IPS-18a (cell line): ENCODE results near the gene MMP25.

Source experiments
- H3K27ac ChIP-seq: one replicate; pipeline ENCODE4 v1.5.1; 2013; ENCODE audit warnings: low read length
- H3K27me3 ChIP-seq: one replicate; pipeline ENCODE4 v1.6.1; 2013; ENCODE audit warnings: mild to moderate bottlenecking, low read length; ENCODE audit not compliant: control insufficient read depth, insufficient read depth
- H3K36me3 ChIP-seq: one replicate; pipeline ENCODE4 v1.6.1; 2013; ENCODE audit warnings: low read depth, low read length; ENCODE audit not compliant: control insufficient read depth
- H3K4me1 ChIP-seq: one replicate; pipeline ENCODE4 v1.6.1; 2013; ENCODE audit warnings: low read depth, low read length; ENCODE audit not compliant: control insufficient read depth
- H3K4me3 ChIP-seq: one replicate; pipeline ENCODE4 v1.5.1; 2013; ENCODE audit warnings: low read length
- H3K9ac ChIP-seq: one replicate; pipeline ENCODE4 v1.6.1; 2013; ENCODE audit warnings: mild to moderate bottlenecking, low read length, moderate library complexity
- H3K9me3 ChIP-seq: one replicate; pipeline ENCODE4 v1.6.1; 2013; ENCODE audit warnings: low read depth, low read length; ENCODE audit not compliant: control insufficient read depth

MMP25 gene

GRCh38 chr16:3045758-3046640 lies at the start of gene MMP25:
Gene MMP25, plus strand, starts transcription at chr16:3046561. Its CDS starts 357 bp downstream, at chr16:3046918.
- no peaks in the 10 kb centered on the region for H3K9me3 ChIP-seq
- peak within 1 kb of the TSS; percentile 42 for H3K9ac ChIP-seq
- peak within 1 kb of the TSS; percentile 70 for H3K4me3 ChIP-seq
- no peaks in the 10 kb centered on the region for H3K36me3 ChIP-seq
- H3K27me3 ChIP-seq, result peaks cover 39% of the 10 kb centered on the region
- no peaks in the 10 kb centered on the region for H3K4me1 ChIP-seq
- H3K27ac ChIP-seq, result no peak within 1 kb of the TSS

DNA sequence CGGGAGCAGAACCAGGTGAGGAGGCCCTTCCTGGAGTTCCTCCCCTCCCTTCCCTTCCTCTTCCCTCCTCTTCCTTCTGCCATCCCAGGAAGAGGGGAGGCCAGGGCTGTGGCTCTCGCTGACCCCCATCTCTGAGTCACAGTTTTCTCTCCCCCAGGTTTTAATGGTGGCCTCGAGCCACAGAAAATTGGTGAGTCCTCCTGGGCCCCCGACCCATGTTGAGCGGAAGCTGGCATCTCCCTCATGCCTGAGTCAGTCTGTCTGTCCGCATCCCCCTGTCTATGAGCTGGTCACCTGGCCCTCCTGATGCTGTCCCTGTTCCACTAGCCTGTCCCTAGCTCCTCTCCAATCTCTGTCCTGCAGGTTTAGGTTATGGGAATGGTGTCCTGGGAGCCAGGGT lies 46.4 kb upstream of the MMP25 start:
- Histone ChIP-seq H3K4me1 (no peaks in the 10 kb centered on the region), H3K27ac (no peak overlapping the region), H3K9me3 (no peaks in the 10 kb centered on the region), H3K9ac (no peak overlapping the region), H3K27me3 (no peaks in the 10 kb centered on the region), H3K4me3 (no peak overlapping the region), H3K36me3 (no peaks in the 10 kb centered on the region)

- H3K9ac ChIP-seq, result no peak overlapping the region
- no peaks in the 10 kb centered on the region for H3K9me3 ChIP-seq
- H3K27me3 ChIP-seq, result no peaks in the 10 kb centered on the region
- no peaks in the 10 kb centered on the region for H3K36me3 ChIP-seq
- peaks cover under 1% of the 10 kb centered on the region for H3K4me1 ChIP-seq
- no peak overlapping the region for H3K4me3 ChIP-seq
- no peak overlapping the region for H3K27ac ChIP-seq
These were observed 45.8 kb upstream of the MMP25 start for GRCh38 chr16:3000540-3000939.

DNA sequence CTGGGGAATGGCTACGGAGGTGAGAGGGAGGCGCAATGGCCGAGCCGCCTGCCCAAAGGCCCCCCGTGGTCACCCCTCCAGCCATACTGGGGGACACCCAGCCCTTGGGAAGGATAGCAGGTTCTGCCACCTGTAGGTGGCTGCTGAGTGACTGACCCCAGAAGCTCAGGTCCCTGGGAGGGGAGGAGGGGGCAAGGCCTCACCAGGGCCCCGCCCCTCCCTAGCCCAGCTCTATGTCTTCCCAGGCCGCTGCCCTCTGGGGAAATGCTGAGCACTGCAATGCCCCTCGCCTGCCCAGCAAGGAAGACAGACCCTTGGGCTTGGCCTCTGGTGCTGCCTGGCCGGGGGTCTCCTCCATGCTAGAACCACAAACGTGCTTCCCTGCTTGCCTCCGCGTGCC lies 45.0 kb upstream of the MMP25 start:
- no peak overlapping the region for H3K9ac ChIP-seq
- H3K36me3 ChIP-seq, result no peaks in the 10 kb centered on the region
- H3K4me1 ChIP-seq, result peaks cover 6% of the 10 kb centered on the region
- H3K9me3 ChIP-seq, result no peaks in the 10 kb centered on the region
- H3K27me3 ChIP-seq, result no peaks in the 10 kb centered on the region
- H3K4me3 ChIP-seq, result no peak overlapping the region
- no peak overlapping the region for H3K27ac ChIP-seq

DNA sequence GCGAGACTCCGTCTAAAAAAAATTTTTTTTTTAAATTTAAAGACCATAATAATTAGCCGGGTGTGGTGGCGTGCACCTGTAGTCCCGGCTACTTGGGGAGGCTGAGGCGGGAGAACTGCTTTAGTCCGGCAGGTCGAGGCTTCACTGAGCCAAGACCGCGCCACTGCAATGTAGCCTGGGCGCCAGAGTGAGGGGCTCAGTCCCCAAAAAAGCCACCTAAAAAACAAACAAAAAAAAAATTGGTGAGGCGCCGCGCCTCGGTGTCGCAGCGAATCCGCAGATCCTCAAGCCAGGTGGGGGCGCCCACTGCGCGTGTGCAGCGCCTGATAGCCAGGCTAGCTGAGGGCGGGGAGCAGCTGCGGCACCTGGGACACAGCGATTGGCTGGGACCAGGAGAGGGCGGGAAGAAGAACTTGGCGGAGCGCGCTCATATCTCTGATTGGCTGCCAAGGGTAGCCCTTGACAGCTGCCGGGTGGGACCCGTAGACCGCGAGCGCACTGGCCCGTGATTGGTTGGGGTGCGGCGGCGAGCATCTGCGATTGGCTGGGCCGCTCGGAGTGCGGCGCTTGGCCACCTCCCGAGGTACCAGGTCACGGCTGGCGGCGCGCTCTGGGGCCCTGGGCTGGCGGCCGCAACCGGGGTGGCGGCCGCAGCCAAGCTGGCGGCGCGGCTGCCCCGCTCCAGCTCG lies 42.6 kb upstream of the MMP25 start:
- no peak overlapping the region for H3K4me3 ChIP-seq
- H3K36me3 ChIP-seq, result no peaks in the 10 kb centered on the region
- no peak overlapping the region for H3K27ac ChIP-seq
- no peak overlapping the region for H3K9ac ChIP-seq
- no peaks in the 10 kb centered on the region for H3K9me3 ChIP-seq
- peaks cover 27% of the 10 kb centered on the region for H3K4me1 ChIP-seq
- H3K27me3 ChIP-seq, result no peaks in the 10 kb centered on the region

GRCh38 chr16:3004319-3004718 lies 42.0 kb upstream of the MMP25 start:
- Histone ChIP-seq H3K27ac (no peak overlapping the region), H3K9ac (no peak overlapping the region), H3K4me1 (peaks cover 33% of the 10 kb centered on the region), H3K9me3 (no peaks in the 10 kb centered on the region), H3K4me3 (no peak overlapping the region), H3K36me3 (no peaks in the 10 kb centered on the region), H3K27me3 (no peaks in the 10 kb centered on the region)

DNA sequence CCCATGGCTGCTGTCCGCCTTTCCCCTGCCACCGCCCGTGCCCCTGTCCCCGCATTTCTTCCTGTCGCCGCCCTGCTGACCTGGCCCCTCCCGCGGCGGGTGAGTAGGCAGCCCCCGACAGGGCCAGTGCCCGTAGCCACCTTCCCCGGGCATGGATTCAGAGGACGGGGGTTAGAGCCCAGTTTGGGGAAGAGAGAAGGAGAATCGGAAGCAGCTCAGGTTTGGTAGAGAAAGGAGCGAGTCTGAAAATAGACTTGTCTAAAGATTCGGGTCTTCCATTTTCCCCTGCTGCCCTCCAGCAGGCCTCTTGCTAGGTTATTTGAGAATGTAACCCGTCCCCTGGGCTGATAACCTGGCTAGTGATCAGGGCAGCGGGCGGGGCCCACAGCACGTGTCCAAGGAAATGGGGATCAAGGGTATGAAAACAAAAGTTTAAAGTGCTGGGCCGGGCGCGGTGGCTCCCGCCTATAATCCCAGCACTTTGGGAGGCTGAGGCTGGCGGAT lies 41.5 kb upstream of the MMP25 start:
- no peaks in the 10 kb centered on the region for H3K27me3 ChIP-seq
- peaks cover 37% of the 10 kb centered on the region for H3K4me1 ChIP-seq
- H3K4me3 ChIP-seq, result peak overlapping the region; percentile 64
- peak overlapping the region; percentile 35 for H3K9ac ChIP-seq
- H3K36me3 ChIP-seq, result no peaks in the 10 kb centered on the region
- H3K9me3 ChIP-seq, result no peaks in the 10 kb centered on the region
- no peak overlapping the region for H3K27ac ChIP-seq

DNA sequence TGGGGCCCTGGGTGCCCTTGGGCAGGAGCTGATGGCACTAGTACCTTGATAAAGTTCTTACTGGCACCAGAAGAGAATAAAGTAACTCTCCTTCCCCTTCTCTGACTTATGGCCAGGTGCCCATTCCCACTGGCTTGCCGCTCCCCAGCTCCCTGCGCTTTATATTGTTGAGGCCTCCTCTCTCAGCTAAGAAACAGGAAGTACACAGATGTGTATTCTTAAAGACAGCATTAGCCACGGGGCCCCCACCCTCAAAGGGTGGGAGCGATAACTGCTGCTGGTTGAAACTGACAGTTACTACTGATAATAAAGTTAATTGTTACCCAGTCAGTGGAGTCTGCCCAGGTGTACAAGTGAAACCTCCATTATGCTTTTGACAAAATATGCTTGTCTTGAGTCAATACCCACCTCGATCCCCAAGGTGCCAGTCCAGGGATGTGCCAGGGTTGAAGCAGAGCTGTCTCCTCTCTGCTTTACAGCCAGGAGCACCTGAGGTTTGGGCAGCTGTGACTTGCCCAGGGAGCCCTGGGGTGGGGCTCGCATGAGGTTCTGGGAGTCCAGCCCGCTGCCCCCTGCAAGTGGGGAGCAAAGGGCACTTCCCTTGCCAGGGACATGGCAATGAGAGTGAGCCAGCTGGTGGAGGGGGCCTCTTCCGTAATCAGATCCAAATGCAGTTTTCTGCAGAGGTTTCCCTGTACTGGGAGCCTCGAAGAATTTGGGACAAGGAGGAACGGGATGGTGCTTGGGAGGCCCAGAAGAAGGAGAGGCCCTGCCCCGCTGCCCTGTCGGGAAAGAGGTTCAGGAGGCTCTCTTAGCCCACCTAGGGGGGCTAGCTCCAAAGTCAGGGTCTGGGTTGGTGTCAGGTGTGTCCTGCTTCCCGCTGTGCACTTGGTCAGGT lies 39.1 kb upstream of the MMP25 start:
- H3K27ac ChIP-seq, result peak overlapping the region; percentile 99
- peak overlapping the region; percentile 86 for H3K9ac ChIP-seq
- H3K9me3 ChIP-seq, result no peaks in the 10 kb centered on the region
- peaks cover 5% of the 10 kb centered on the region for H3K27me3 ChIP-seq
- H3K4me3 ChIP-seq, result peak overlapping the region; percentile 61
- H3K36me3 ChIP-seq, result no peaks in the 10 kb centered on the region
- peaks cover 43% of the 10 kb centered on the region for H3K4me1 ChIP-seq

GRCh38 chr16:3007957-3008689 lies 38.2 kb upstream of the MMP25 start:
- H3K9ac ChIP-seq, result peak overlapping the region; percentile 86
- peak overlapping the region; percentile 99 for H3K27ac ChIP-seq
- H3K4me3 ChIP-seq, result peak overlapping the region; percentile 61

GRCh38 chr16:3008690-3009037 lies 37.7 kb upstream of the MMP25 start:
- H3K27me3 ChIP-seq, result peaks cover 11% of the 10 kb centered on the region
- H3K9me3 ChIP-seq, result no peaks in the 10 kb centered on the region
- peak overlapping the region; percentile 99 for H3K27ac ChIP-seq
- H3K9ac ChIP-seq, result peak overlapping the region; percentile 47
- no peaks in the 10 kb centered on the region for H3K36me3 ChIP-seq
- peaks cover 48% of the 10 kb centered on the region for H3K4me1 ChIP-seq
- H3K4me3 ChIP-seq, result peak overlapping the region; percentile 42

More at GRCh38 chr16:3007957-3008689, 38.2 kb upstream of the MMP25 start:
- H3K36me3 ChIP-seq, result no peaks in the 10 kb centered on the region
- peaks cover 47% of the 10 kb centered on the region for H3K4me1 ChIP-seq
- H3K9me3 ChIP-seq, result no peaks in the 10 kb centered on the region
- peaks cover 11% of the 10 kb centered on the region for H3K27me3 ChIP-seq
